Measurements from ENCODE around the gene SNX25.
"Not testable (repeated sequence)": the region's sequence is repeated elsewhere in the genome, so short reads cannot be mapped to it uniquely, and the experiment has no call there.

Gene SNX25

DNA sequence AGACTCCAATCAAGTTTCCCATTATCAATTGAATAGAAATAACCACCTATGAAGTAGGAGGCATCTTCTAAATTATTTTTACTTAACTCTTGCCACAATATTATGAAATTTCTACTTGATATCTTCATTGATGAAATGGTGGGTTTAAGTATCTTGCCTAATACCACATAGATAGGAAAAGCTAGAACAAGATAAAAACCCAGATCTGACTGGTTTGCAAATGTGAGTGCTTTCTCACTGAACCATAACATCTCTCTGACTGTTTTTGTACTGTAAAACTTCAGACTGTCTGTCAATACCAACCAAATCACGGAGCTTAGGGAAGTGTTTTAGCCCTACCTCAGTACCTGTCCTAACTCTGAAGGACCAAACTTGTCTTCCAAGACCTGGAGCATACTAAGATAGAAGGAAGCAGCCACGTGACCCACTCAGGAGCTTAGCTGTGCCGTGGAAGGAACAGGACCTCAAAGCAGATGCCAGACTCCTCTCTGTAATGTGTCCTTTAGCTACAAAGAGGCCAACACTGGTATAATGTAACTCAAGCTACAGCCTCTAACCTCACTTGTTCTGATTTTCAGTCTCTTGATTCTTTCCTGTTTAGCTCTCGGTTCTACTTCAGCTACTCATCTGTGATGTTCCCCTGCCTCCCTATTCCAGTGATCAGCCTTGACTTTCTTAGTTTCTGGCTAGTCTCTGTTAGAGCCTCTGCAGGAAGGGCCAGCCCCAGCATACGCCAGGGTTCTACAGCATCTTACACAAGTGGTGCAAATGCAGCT, 101.9 kb downstream of the SNX25 start:
- no peak for DNase-seq

DNA sequence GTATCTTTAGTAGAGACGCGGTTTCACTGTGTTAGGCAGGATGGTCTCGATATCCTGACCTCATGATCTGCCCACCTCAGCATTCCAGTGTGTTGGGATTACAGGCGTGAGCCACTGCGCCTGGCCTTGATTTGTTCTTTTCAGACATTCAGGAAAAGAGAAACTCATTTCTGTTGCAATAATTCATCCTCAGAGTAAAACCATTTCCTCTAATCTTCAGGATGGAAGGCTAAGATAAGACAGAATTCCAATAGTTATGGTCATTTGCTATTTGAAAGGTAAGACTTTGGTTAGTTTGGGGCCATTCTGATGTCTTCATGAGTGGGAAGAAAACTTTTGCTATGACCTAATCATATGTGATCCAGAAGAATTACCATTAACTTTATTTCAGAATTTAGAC, 103.3 kb downstream of the SNX25 start:
- no peak for DNase-seq

DNA sequence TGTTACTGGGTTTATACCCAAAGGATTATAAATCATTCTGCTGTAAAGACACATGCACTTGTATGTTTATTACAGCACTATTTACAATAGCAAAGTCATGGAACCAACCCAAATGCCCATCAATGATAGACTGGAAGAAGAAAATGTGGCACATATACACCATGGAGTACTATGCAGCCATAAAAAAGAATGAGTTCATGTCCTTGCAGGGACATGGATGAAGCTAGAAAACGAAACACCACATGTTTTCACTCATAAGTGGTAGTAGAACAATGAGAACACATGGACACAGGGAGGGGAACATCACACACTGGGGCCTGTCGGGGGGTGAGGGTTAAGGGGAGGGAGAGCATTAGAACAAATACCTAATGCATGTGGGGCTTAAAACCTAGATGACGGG, 108.1 kb downstream of the SNX25 start:
- not testable (repeated sequence) for DNase-seq

DNA sequence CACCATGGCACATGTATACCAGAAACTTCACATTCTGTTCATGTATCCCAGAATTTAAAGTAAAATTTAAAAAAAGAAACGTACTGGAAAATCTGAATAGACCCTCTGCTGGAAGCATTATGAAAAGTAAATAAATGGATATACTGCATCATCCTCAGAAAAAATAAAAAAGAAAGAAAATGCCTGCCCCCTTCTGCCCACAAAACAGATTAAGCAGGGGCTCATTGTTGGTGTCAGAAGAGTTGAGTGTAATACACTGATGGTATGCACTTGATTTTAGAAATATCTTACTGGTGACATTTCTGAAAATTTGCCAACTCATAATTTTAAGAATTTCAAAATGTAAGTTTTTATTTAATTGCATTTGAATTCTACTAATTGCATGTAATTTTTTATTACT, 108.5 kb downstream of the SNX25 start:
- DNase-seq, result no peak

DNA sequence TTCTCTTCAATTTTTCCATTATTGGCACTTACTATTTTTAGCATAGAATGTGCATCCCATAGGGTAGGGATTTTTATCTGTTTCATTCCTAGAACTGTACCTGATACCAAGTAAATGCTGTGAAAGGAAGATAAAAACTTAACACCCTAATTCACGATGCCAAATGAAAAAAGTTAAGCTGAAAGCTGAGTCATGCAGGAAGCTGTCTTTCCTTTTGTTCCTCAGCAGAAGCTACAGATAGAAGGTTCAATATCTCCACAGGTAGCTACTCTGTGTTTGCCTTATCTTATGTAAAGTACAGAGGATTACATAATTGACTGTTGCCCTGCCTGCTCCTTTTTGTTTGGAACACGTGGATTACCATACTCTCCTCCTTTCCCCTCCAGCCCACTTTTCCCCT, 109.3 kb downstream of the SNX25 start:
- no peak for DNase-seq

DNA sequence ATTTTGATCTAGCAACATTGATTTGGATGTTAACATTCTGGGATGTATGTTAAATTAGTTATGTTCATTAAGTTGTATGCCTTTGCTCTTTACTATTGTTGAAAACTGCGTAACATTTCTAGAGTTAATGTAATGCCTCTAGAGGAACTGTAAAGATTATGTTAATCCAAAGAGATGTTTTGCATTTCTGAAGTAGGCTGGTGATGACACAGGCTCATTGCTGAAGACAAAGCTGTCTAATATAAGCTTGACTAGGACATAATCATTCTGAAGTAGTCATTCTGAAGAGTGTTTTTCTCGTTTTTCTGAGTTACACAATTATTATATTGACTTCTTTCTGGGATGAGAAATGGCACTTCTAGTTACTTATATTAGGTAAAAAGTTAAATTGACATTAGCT, 113.4 kb downstream of the SNX25 start:
- DNase-seq, result no peak

DNA sequence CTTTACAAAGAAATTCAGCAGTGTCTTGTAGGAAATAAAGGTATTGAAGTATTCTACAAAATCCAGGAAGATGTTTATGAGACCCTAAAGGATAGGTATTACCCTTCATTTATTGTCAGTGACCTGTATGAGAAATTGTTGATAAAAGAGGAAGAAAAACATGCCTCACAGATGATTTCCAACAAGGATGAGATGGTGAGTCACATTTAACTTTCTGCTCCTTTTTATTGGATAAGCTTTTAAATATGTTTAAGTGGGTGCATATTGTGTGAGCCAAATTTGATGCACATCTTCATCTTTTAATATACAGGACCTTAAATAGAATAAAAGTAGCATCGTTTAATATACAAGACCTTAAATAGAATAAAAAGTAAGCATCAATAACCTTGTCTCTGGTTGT, 114.2 kb downstream of the SNX25 start:
- no peak for DNase-seq

DNA sequence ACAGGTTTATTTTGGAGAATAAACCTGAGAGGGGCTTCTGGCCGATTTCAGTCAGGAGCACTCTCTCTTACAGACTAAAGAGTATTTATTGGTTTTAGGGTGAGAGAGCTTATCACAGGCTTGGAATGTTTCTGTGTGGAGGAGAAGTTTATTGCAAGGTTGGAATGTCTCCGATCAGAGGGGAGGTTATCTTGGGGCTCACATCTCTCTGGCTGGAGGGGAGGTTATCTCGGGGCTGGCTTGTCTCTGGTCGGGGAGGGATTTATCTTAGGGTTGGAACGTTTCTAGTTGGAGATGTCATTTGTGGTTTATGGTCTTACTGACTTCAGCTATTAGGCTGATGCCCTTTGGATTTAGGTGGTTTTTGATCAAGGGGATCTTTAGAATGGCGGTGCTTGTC, 115.0 kb downstream of the SNX25 start:
- DNase-seq, result not testable (repeated sequence)

DNA sequence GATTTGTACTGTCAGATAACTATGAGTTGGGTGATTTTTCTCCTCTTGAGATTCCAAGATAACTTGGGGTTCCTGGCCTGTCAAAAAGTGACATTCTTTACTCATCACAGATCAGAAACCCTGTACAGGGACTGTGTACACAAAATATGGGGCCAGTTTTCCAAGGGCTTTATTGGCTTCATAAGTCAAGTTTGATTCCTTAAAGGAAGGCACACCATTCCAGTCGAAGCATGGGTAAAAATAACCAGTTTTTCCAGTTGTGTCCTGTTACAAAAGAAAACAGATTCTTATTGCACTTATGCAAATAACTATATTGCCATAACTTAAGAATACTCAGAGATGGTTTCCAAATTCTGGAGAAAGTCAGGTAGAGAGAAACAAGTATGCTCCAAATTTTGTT, 116.3 kb downstream of the SNX25 start:
- not testable (repeated sequence) for DNase-seq

DNA sequence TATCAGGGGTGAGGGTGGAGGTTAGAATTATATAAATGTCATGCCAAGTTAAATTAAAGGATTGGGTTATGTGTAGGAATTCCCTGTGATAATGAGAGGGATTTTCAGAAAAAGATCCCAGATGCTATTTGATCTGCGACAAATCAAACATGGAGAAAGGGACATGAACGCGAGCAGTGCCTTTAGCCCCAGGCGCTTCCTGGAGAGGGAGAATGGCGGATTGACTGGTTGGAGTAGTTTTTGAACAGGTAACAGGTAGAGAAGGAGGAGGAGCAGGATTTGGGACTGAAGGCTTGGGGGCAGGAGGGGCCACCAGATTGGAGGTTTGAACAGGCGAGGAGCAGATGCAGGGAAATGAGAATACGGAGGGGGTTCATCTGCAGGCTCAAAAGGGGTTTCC, 119.2 kb downstream of the SNX25 start:
- DNase-seq, result no peak

DNA sequence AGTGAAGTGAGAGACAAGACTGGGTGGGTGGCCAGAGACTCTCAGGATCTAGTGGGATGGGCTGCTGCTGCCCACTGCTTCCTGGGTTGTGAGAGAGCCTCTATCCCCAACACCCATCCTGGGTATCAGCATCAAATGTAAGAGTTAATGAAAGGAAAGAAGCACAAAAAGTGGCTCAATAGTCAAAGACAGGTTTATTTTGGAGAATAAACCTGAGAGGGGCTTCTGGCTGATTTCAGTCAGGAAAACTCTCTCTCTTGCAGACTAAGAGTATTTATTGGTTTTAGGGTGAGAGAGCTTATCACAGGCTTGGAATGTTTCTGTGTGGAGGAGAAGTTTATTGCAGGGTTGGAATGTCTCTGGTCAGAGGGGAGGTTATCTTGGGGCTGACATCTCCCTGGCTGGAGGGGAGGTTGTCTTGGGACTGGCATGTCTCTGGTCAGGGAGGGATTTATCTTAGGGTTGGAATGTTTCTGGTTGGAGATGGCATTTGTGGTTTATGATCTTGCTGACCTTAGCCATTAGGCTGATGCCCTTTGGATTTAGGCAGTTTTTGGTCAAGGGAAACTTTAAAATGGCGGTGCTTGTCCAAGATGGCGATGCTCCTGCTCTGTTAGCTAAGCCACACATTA, 120.6 kb downstream of the SNX25 start:
- DNase-seq, result not testable (repeated sequence)

DNA sequence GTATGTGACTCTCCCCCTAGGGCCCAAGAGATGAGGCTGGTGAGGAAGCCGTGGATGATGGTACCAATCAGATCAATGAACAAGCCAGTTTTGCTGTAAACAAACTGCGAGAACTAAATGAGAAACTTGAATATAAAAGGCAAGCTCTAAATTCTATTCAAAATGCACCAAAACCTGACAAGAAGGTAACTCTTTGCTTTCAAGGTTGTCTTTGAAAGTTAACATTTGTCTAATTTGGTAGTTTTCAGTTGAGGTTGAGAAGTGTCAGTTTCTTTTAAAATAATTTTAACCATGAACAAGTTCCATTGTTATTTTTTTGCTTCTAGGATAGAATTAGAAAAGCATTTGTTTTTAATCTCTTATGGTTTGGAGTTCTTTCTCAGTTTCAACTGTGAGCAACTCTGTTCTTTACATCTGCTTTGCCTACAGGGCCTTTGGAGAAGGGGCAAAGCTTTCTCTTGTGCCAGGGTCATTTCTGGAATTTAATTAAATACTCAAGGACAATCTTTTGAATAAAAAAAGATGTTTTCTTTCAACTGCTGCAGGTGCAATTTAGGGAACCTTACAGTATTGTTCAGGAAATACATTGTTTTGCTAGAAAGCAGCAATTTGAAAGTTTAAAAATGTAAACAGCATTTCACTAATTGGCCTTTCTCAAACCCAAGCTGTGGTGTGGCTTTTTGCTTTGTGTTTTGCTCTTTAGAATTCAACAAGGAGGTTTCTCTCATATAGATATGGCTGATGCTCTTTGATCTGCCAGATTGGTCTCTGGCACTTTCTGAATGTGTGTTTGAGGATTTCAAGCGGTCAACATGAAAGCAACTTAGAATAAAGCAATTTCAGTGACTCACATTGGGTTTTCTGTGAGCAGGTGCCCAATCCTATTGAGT, 123.4 kb downstream of the SNX25 start:
- DNase-seq, result no peak

DNA sequence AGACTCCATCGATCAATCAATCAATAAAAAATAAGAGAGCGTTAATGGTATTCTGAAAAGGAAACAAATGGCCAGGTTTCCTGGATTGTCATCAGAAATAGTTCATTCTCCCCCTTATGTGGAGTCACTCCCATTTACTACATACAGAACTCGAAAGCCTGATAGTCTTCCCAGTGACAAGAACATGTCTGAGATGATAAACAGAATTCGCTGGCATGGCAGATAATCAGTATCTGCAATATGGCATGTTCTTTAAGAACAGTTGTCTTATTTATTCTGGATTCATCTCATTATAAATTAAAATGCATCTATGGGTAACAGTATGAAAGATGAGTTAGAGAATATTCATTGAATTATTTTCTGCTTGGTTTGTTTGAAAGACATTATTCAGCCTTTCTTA, 124.9 kb downstream of the SNX25 start:
- DNase-seq, result no peak

DNA sequence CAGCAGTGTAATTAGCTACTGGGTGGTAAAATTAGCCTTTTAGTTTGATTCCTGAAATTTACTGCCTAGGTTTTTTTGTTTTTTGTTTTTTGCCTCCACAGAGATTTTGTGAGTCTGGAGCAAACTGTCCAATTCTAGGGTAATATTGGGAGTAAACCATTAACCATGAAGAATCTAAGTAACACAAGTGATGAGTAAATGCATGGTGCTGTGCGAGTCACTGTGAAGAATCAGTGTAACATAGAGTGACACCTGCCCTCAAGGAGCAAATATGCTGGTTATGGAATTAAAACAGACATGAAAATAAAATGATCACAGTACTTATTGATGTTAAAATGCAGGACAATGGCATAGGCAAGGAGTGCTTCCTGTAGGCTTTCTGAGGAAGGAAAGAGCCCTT, 126.2 kb downstream of the SNX25 start:
- no peak for DNase-seq

DNA sequence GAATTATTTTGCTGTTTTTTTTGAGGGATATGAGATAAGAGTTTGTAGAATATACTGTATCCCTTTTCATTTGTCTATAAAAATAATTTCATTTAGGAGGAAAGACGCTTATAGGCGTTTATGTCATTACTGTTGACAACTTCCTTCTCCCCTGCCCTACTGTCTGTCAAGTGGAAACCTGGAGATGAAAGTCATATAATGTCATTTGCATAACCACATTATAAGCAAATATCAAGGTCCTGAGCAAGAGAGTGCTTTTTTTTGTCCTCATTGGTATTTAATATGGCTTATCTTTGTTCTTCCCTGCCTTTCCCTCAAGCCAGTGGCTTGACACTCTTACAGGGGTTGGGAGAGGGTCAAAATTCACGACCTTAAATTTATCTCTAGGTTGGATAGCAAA, 130.5 kb downstream of the SNX25 start:
- DNase-seq, result no peak

DNA sequence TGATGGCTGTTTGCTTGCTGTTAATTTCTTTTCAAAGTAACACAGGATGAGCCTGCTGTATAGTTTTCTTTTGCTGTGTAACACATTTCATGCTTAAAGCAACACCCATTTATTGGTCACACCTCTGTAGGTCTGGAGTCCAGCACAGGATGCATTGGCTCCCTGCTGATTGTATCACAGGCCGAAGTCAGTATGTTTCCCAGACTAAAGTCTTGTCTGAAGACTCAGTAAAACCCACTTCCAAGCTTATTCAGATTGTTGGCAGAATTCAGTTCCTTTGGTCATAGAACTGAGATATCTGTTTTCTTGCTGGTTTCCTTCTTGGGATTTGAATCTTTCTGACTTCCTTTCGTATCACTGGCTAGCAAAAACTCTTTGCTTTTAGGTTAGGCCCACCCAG, 132.0 kb downstream of the SNX25 start:
- DNase-seq, result no peak

DNA sequence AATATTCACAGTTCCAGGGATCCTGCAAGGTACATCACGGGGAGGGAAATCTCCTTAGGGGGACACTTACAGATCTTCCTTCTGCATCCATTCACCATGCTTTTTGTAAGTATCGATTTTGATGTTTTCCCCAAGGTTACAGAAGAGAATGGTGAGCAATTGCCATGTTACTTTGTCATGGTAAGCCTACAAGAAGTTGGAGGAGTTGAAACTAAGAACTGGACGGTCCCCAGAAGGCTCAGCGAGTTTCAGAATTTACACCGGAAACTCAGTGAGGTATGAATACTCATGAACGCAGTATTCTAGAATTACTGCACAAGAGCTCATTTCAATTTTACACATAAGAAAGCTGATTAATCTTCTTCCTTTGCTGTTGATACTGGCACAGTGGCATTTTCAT, 132.4 kb downstream of the SNX25 start:
- no peak for DNase-seq

DNA sequence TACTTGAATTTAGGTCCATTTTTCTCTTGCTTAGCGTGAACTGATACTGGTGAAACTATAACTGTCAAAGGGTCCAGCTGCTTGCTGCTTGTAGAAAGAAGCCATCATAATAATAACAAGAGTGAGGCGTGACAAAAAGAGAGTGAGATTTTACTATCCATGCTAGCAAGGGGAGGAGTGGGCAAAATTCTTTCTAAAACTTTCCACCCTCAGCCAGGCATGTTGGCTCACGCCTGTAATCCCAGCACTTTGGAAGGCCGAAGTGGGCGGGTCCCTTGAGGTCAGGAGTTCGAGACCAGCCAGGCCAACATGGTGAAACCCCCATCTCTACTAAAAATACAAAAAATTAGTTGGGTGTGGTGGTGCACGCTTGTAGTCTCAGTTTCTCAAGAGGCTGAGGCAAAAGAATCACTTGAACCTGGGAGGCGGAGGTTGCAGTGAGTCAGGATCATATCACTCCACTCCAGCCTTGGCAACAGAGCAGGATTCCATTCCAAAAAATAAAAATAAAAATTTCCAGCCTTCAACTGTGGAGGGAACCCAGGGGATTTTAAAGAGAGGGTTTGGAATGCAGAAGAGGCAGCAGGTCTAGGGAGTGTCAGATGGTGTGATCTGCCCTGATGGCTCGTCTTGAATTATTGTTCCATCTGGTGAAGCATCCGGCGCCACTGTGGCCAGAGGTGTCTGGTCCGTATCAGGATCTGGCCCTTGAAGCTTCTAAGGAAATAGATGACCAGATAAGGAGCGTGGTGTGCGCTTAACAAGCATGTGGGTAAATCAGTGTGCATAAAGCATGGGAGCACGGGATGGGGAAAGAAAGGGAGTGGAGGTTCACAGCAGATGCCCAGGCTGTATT, 134.6 kb downstream of the SNX25 start:
- no peak for DNase-seq

DNA sequence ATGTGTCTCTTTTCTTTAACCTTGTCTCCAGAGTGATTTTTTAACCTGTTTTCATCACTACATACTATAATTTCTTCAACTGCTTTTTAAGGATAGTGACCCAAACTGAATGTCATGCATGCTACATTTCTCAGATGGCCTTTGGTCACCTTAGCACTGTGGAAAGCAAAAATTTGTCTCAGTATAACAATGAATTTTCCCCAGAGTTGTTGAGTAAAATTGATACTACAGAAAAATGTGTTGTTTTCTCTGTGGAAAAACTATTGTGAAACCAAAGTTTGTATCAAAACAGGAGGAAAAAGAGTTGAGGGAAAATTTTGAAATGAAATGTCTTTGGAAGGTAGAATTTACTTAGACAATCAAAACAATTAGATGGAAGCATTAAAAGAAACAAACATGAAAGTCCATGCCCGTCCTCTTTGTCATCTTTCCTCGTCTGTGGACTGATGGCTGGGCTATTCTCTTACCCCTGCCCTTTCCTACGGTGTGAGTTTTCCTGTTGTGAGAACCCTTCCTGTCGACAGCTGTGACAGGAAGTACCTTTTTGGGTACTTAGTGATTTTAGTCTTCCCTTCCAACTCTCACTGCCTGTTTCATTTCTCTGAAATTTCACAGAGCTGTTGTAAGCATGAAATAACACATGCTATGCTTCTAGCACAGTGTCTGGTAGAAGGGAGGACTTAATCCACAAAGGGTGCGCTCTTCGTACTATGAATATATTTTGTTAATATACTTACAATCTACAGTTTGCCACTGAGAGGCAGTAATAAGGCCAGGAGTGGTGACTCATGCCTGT, 135.5 kb downstream of the SNX25 start:
- no peak for DNase-seq

DNA sequence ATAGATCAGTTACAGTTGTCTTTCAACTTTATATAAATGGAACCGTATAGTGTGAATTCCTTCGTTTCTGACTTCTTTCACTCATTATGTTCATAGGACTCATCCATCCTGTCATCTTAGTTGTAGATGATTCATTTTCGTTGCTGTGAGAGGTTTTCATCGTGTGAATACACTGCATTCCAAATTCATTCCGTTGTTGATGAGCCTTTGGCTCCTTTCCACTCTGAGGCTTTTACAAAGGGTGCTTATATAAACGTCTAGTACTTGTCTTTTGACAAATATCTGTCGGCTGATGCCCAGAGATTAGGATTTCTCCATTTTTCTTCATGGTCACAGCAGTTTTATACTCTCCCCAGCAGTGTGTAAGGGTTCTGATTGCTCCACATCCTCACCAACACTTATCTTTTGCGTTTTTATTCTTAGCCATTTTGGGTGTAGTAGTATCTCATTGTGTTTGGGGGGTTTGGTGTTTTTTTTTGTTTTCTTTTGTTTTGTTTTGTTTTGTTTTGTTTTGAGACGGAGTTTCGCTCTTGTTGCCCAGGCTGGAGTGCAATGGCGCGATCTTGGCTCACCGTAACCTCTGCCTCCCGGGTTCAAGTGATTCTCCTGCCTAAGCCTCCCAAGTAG, 137.7 kb downstream of the SNX25 start:
- DNase-seq, result no peak

DNA sequence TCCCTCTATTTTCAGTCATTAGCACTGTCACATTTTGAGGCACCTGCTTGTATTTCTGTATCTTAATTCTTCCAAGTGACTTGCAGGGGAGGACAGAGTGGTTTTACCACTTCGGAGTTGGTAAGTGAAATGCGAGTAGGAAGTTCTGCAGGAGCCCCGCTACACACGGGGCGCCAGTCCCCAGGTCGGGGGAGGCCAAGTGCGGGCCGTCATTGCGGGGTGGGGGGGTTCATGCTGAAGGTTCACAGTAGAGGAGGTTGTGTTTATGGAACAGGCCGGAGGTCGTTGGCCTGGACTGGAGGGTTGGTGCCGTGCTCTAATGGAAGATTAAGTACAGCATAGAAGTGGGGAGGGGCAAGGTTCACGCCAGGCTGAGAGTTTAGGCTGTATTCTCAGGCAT, 142.3 kb downstream of the SNX25 start:
- DNase-seq, result no peak

DNA sequence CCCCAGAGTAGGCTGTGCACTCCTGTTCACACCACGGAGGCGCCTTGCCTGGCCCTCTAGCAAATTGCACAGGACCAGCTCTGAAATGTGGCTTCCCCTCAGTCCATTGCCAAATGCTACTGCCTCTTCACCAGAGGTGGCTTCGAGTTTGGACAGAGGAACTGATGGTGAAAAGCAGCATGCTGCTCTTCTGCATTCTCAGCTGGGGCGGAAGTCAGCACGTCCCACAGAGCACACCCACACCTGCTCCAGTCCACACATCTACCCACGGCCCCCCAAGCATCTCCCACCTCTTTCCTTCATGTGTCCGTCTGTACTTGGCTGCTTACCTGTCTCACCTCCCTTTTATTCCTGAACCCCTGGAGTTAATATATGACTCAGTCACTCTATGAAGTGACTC, 142.8 kb downstream of the SNX25 start:
- DNase-seq, result no peak

Measured in activated CD4-positive, alpha-beta T cell treated with anti-CD3 and anti-CD28 coated beads for 48 hours (primary cell).